Peyer's patch (tissue), 4 donors: ENCODE data around the gene LIX1.

Experiments used
- POLR2A ChIP-seq, 2 donors: fragments of 450-650 bp; IDR thresholded peaks; one replicate each; pipeline ENCODE4 v1.5.1; 2017; ENCODE audit warnings: antibody characterized with exemption in 2 of 2, mild to moderate bottlenecking in 2 of 2, moderate library complexity in 2 of 2
- TF ChIP-seq, protein P1 (sequence below), 6 experiments: fragments of 450-650 bp in 4 of 6; fragments of 200-600 bp in 2 of 6; sonication (generic) in 1 of 6; IDR thresholded peaks; one replicate each; pipeline ENCODE4 v1.5.1; 2017 to 2019; ENCODE audit warnings: antibody characterized with exemption in 6 of 6, mild to moderate bottlenecking in 3 of 6, moderate library complexity in 1 of 6

DNA sequence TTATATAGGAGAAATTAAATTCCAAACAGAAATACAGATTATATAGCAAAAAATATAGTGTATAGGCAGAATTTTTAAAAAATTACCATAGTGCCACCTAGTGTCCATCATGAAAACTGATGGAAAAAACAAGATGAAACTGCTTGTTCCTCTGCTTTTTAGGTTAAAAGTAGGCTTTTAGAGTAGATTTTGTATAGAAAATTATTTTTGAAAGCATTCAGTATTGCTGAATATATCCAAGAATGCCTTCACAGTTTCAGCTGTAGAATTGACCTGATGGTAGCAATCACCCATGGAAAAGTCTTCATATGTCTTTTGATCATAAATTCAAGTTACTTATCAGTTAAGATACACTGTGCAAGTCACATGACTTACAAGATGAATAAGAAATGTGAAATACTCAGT lies 21.0 kb upstream of the LIX1 start:
- TF ChIP-seq, protein P1, sequence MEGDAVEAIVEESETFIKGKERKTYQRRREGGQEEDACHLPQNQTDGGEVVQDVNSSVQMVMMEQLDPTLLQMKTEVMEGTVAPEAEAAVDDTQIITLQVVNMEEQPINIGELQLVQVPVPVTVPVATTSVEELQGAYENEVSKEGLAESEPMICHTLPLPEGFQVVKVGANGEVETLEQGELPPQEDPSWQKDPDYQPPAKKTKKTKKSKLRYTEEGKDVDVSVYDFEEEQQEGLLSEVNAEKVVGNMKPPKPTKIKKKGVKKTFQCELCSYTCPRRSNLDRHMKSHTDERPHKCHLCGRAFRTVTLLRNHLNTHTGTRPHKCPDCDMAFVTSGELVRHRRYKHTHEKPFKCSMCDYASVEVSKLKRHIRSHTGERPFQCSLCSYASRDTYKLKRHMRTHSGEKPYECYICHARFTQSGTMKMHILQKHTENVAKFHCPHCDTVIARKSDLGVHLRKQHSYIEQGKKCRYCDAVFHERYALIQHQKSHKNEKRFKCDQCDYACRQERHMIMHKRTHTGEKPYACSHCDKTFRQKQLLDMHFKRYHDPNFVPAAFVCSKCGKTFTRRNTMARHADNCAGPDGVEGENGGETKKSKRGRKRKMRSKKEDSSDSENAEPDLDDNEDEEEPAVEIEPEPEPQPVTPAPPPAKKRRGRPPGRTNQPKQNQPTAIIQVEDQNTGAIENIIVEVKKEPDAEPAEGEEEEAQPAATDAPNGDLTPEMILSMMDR (IDR thresholded peaks at IDR 0.05), result peak; percentile 16 to 69 (median 54)
- TF ChIP-seq POLR2A (IDR thresholded peaks at IDR 0.05), result no peak
